Measurements from ENCODE around the gene LRRC46.

LRRC46 gene

GRCh38 chr17:47831003-47831933 lies at the start of gene LRRC46, which contains the start of gene MRPL10:
LRRC46 (plus strand) TSS chr17:47831670; CDS start chr17:47831990, 320 bp downstream.
MRPL10 (minus strand) TSS chr17:47831541; CDS start chr17:47831511, 30 bp downstream.
- DNase-seq = peak; percentile 93

DNA sequence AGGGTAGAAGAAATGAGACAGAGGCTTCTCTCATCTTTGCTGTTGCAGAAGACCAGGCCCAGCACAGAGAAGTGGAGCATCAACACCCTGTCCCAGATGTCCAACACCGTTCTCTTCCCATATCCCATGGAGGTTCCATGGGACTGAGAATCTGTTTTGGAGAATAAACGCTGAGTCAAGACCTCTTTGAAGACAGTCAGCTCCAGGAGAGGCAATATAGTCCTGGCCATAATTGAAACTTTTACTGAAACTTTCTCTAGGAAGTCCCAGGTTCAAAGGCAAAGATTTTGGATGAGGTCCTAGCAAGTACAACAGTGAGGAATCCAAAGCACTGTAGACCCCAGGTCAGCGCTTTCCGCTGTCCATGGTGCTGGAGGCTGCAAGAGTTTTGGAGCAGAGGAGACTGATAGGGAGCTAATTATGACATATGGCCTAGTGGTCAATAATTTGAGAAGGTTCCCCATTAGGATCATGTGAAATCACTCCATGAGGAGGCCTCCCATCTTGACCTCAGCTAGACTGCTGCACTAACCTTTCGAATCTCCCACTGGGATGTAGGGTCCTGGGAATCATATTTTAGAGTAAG lies 45.8 kb upstream of the LRRC46 start:
- no peak for DNase-seq

- peak; percentile 56 for DNase-seq
Observed at GRCh38 chr17:47789611-47790561, 41.6 kb upstream of the LRRC46 start.

- no peak for DNase-seq
Observed at GRCh38 chr17:47791025-47791424, 40.4 kb upstream of the LRRC46 start.

DNA sequence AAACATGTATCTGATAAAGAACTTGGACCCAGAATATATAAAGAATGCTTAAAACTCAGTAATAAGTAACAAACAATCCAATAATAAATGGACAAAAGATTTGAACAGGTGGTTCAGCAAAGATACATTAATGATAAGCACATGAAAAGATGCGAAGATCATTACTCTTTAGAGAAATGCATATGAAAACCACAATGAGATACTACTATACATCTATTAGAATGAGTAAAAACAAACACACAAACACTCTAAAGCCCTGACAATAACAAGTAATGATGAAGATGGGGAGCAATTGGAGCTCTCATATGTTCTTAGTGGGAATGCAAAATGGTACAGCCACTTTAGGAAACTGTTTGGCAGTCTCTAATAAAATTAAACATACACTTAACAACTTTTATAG lies 39.0 kb upstream of the LRRC46 start:
- DNase-seq = no peak

DNA sequence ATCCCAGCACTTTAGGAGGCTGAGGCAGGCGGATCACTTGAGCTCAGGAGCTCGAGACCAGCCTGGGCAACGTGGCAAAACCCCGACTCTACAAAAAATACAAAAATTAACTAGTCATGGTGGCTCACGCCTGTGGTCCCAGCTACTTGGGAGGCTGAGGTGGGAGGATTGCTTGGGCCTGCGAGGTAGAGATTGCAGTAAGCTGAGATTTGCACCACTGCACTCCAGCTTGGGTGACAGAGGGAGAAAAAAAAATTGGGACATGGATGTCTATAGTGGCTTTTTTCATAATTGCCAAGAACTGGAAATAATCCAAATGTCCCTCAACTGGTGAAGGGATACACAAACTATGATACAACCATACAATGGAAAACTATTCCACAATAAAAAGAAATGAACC lies 38.5 kb upstream of the LRRC46 start:
- no peak for DNase-seq

- DNase-seq = no peak
Observed at GRCh38 chr17:47797797-47798196, 33.7 kb upstream of the LRRC46 start.

DNA sequence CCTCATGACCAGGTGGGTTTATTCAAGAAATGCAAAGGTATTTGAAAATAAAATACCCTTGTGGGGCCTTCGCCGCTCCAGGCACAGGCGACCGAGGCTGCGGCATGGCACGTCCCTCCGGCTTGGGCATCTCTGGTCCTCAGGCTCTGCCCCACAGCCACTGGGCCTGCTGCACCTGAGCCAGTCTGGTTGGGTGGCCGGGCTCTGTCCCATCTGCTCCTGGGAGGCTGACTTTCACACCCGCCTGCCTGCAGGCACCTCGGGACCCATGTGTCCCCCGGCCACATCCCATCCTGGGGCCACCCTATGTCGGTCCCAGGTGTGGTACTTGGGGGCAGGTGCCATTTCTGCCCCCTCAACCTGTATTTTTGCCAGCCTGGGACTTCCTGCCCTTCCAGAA lies 30.8 kb upstream of the LRRC46 start:
- DNase-seq = no peak

GRCh38 chr17:47801176-47801765 lies 30.2 kb upstream of the LRRC46 start:
- no peak for DNase-seq

DNA sequence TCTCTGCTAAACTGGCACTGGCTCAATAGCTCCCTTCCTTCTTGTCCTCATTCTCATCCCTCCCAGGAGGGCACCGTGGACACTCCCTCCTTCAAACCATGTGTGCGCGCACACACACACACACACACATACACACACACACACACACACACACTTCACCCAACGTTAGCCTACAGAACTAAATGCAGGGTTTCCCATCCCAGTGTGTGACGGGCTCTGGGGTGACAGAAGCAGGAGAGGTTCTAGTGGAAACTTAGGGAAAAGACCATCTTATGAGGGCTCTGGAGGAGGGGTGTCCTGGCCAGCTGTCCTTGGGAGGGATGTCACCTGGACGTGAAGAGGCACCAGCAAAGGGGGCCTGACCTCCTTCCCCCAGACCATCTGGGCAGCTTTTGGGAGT lies 29.6 kb upstream of the LRRC46 start:
- no peak for DNase-seq

DNA sequence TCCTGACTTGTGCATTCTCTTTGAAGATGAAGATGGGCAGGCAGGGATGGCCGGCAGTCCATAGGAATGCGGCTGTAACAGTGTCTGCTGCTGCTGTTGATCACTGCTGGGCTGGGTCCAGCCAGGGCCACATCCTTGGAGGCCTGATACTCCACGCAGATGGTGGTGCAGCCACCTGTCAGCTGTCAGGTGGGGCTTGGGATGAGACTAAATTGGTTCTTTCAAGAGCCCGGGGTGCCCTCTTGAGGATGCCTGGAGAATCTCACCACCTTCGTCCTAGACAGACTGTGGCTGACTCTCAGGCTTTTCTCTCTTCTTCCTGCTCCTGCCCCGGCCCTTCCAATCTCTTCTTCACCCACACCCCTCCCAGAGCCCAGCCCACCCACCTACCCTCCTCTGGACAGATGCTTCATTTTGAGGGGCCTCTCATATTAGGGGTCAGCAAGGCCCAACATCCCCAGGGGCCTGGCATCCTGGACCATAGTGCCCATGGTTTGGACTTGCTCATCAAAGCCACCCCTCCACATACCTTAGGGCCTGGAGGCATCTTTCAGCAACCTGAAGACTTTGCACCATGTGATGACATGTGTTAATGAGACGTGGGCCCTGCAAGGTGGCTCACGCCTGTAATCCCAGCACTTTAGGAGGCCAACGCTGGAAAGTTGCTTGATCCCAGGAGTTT lies 29.0 kb upstream of the LRRC46 start:
- DNase-seq = peak; percentile 35

DNA sequence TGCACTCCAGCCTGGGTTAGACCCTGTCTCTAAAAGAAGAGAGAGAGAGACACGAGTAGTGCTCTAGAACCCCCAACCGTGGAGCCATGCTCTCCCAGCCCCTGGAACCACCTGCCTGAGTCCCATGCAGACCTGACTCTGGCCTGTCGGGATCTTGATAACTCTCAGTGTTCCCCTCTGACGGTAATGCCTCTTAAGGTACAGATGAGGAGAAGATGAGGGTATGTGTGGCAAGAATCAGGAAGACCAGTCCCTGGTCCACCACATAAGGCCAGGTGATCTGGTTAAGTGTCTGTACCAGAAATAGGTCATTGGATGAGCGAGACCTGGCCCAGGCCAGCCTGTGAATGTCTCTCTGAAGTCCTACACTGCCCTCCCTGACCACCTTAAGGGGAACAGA lies 28.3 kb upstream of the LRRC46 start:
- no peak for DNase-seq

DNA sequence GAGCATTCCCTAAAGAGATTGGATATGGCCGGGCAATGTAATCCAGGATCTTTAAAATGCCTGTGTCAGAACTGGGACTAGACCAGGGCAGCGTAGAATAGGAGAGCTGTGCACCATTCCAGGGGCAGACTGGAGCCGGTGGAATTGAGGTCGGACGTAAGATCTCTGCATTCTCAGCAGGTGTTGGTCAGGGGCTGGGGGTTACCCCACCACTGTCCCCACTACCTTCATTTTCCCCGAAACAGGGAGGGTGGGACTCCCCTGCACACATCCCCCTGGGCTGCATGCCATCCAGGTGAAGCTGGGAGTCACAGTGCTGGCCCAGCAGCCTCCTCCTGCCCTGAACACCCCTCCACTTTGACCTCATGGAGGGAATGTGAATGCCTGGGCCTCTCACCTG lies 27.7 kb upstream of the LRRC46 start:
- DNase-seq = no peak

DNA sequence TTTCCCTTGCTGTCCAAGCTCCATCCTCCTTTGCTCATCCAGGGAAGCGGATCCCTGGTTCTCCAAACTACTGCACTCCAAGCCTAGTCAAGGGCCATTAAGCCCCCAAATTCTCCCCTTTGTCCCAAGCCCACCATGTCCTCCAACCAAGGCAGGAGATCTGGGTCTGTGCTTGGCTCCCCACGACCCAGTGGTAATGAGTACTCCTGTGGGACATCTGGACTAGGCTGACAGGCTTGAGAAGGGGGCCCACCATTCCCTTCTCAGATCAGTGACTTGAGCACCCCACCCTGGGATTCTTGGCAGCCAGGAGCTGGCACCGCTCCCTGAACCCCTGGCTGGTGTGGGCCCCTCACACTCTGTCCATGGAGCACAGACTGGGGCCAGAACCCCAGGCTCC lies 27.0 kb upstream of the LRRC46 start:
- no peak for DNase-seq

DNA sequence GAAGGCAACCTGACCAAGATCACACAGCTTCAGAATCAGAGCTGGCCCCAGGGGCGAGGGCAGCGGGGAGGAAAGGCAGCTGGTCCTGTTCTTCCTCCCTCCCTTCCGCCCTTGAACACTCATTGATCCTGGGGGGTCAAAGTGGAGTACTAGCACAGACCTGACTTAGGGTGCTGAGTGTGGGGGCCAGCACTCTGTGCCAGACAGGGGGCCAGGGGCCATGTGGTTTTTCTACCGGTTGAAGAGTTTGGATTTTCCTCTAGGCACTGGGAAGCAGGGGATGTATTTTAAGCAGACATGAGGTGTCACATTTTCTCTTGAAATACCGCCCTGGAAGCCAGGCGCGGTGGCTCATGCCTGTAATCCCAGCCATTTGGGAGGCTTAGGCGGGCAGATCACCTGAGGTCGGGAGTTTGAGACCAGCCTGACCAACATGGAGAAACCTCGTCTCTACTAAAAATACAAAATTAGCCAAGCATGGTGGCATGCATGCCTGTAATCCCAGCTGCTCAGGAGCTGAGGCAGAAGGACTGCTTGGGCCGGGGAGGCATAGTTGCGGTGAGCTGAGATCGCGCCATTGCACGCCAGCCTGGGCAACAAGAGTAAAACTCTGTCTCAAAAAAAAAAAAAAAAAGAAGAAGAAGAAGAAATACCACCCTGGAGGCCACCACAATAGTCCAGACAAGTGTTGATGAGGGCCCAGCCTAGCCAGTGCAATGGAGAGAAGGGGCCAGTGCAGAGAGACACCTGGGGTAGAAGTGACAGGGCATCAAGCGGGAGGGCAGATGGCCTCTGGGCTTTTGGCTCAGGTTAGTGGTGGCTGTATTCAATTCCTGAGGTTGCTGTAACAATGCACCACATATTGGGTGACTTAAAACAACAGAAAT lies 25.2 kb upstream of the LRRC46 start:
- DNase-seq = no peak

DNA sequence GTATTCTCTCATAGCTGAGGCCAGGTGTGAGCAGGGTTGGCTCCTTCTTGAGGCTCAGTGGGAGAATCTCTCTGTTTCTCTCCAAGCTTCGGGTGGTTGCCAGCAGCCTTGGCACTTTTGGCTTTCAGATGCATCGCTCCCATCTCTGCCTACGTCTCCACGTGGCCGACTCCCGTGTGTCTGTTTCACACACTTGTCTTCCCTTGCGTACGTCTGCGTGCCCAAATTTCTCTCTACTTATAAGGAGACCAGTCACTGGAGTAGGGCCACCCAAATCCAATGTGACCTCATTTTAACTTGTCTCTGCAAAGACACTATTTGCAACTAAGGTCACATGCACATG lies 24.6 kb upstream of the LRRC46 start:
- no peak for DNase-seq

- no peak for DNase-seq
Observed at GRCh38 chr17:47807421-47807820, 24.0 kb upstream of the LRRC46 start.

GRCh38 chr17:47808036-47808829 lies 23.2 kb upstream of the LRRC46 start:
- no peak for DNase-seq

GRCh38 chr17:47808830-47809480 lies 22.5 kb upstream of the LRRC46 start:
- no peak for DNase-seq
